GM18517 (cell line): ENCODE measurements around the gene SHROOM2.

ENCODE experiments used
- ATAC-seq: cut with Tn5 transposase; IDR thresholded peaks from one replicate; pipeline ENCODE4 v1.9.1; 2021; ENCODE audit warnings: mild to moderate bottlenecking, moderate library complexity; ENCODE audit not compliant: unreplicated experiment

The SHROOM2 gene

GRCh38 chrX:9995855-9996339 lies 209.7 kb downstream of the SHROOM2 start:
- ATAC-seq: peak; percentile 59

GRCh38 chrX:9997041-9997440 lies 210.8 kb downstream of the SHROOM2 start:
- no peak for ATAC-seq

GRCh38 chrX:9997524-9997923 lies 211.3 kb downstream of the SHROOM2 start:
- ATAC-seq: peak; percentile 63
